DOHH2 (cell line): Measurements from ENCODE around the gene INHBC.
A peak's percentile ranks its signal among the peaks of the same experiment; 100 is the strongest.
"Not testable (repeated sequence)": the region's sequence is repeated elsewhere in the genome, so short reads cannot be mapped to it uniquely, and the experiment has no call there.

Experiments used
- H3F3A ChIP-seq: fragments of 200-600 bp; sonication (generic), shearing (Covaris generic); 2 replicates; pipeline ENCODE4 v1.6.0; 2016; ENCODE audit warnings: antibody characterized with exemption, mild to moderate bottlenecking; ENCODE audit not compliant: control insufficient read depth, insufficient read depth
- H3K27ac ChIP-seq: fragments of 200-600 bp; sonication (generic); 2 replicates; pipeline ENCODE4 v1.5.1; 2014; ENCODE audit warnings: low read depth, mild to moderate bottlenecking, low read length, moderate library complexity
- H3K27me3 ChIP-seq: fragments of 200-600 bp; sonication (generic); 2 replicates; pipeline ENCODE4 v1.6.1; 2014; ENCODE audit warnings: mild to moderate bottlenecking, low read length, mixed read lengths; ENCODE audit not compliant: control insufficient read depth
- H3K36me3 ChIP-seq: fragments of 200-600 bp; sonication (generic); 2 replicates; pipeline ENCODE4 v1.6.1; 2014; ENCODE audit warnings: mild to moderate bottlenecking, low read length, moderate library complexity, mixed read lengths; ENCODE audit not compliant: control insufficient read depth
- H3K4me1 ChIP-seq: fragments of 200-600 bp; sonication (generic); 2 replicates; pipeline ENCODE4 v1.6.1; 2014; ENCODE audit warnings: mild to moderate bottlenecking, low read length, mixed read lengths; ENCODE audit not compliant: control insufficient read depth
- H3K4me2 ChIP-seq: fragments of 200-600 bp; sonication (generic); 2 replicates; pipeline ENCODE4 v1.6.0; 2014; ENCODE audit warnings: mild to moderate bottlenecking, low read length, moderate library complexity
- H3K4me3 ChIP-seq: fragments of 200-600 bp; sonication (generic); 2 replicates; pipeline ENCODE4 v1.5.1; 2014; ENCODE audit warnings: mild to moderate bottlenecking, low read length, mixed read lengths
- H3K79me2 ChIP-seq: fragments of 200-600 bp; sonication (generic); 2 replicates; pipeline ENCODE4 v1.6.1; 2014; ENCODE audit warnings: mild to moderate bottlenecking, low read length, mixed read lengths; ENCODE audit not compliant: control insufficient read depth
- H3K9me2 ChIP-seq: fragments of 200-600 bp; sonication (generic); replicated peaks from 2 replicates; pipeline ENCODE4 v1.6.1; 2014; ENCODE audit warnings: mild to moderate bottlenecking, low read length, mixed read lengths; ENCODE audit not compliant: control insufficient read depth
- H3K9me3 ChIP-seq: fragments of 200-600 bp; sonication (generic); 2 replicates; pipeline ENCODE4 v1.6.1; 2014; ENCODE audit warnings: antibody characterized with exemption, low read length, mixed read lengths; ENCODE audit not compliant: control insufficient read depth, insufficient read depth
- H4K20me1 ChIP-seq: fragments of 200-600 bp; sonication (generic); 2 replicates; pipeline ENCODE4 v1.6.0; 2014; ENCODE audit warnings: low read depth, mild to moderate bottlenecking, antibody characterized with exemption, low read length, moderate library complexity; ENCODE audit not compliant: control insufficient read depth, insufficient read depth
- EZH2phosphoT487 ChIP-seq: fragments of 200-600 bp; sonication (generic); IDR thresholded peaks from 2 replicates; pipeline ENCODE4 v1.6.1; 2017; ENCODE audit warnings: borderline replicate concordance, mild to moderate bottlenecking, antibody characterized with exemption, low read length, moderate library complexity, mixed read lengths
- TF ChIP-seq, protein P1 (sequence below): fragments of 200-600 bp; sonication (generic); IDR thresholded peaks from one replicate; pipeline ENCODE4 v1.5.1; 2014; ENCODE audit warnings: antibody characterized with exemption, mild to moderate bottlenecking, low read depth, low read length; ENCODE audit not compliant: poor library complexity, severe bottlenecking

Gene INHBC

DNA sequence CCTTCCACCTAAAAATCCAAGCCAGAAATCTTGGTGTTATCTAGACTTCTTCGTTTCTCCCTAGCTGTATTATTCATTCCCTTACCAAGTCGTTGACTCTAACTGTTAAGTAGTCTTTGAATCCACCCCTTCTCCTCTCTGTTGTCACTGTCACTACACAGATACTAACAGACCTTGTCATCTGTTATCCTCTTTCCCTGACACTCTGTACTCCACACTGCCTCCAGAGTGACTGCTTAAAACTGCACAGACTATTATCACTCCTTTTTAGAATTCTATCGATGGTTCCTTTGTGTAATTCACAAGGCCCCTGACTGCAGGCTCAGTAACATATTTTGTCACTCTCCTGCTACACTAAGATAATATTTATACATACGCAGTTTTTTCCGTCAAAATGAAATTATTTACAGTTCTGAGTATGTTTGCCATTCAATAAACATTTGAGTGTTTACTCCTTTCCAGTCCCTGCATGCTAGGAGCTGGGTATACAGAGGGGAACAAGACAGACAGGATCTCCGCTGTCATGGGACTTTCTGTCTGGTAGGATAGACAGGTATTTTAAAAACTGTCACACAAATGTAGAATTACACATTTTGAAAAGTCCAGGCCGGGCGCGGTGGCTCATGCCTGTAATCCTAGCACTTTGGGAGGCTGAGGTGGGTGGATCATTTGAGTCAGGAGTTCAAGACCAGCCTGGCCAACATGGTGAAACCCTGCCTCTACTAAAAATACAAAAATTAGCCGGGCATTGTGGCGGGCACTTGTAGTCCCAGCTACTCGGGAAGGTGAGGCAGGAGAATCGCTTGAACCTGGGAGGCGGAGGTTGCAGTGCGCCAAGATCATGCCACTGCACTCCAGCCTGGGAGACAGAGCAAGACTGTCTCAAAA is 57.1 kb downstream of the INHBC start:
- Histone ChIP-seq H3K79me2 (peaks cover 40% of the 10 kb centered on the region), H3F3A (0 out of 2 replicates have a peak, but pooled peaks cover 2% of the 10 kb centered on the region), H3K27me3 (no peaks in the 10 kb centered on the region), H3K27ac (no peak overlapping the region), H3K9me3 (no peaks in the 10 kb centered on the region), H3K9me2 (no peaks in the 10 kb centered on the region), H3K36me3 (peaks cover 62% of the 10 kb centered on the region), H3K4me2 (no peak overlapping the region), H4K20me1 (no peaks in the 10 kb centered on the region), H3K4me3 (no peak overlapping the region), H3K4me1 (peaks cover 19% of the 10 kb centered on the region)
- TF ChIP-seq EZH2phosphoT487 = no peak
- TF ChIP-seq, protein P1, sequence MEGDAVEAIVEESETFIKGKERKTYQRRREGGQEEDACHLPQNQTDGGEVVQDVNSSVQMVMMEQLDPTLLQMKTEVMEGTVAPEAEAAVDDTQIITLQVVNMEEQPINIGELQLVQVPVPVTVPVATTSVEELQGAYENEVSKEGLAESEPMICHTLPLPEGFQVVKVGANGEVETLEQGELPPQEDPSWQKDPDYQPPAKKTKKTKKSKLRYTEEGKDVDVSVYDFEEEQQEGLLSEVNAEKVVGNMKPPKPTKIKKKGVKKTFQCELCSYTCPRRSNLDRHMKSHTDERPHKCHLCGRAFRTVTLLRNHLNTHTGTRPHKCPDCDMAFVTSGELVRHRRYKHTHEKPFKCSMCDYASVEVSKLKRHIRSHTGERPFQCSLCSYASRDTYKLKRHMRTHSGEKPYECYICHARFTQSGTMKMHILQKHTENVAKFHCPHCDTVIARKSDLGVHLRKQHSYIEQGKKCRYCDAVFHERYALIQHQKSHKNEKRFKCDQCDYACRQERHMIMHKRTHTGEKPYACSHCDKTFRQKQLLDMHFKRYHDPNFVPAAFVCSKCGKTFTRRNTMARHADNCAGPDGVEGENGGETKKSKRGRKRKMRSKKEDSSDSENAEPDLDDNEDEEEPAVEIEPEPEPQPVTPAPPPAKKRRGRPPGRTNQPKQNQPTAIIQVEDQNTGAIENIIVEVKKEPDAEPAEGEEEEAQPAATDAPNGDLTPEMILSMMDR = peak; percentile 39

DNA sequence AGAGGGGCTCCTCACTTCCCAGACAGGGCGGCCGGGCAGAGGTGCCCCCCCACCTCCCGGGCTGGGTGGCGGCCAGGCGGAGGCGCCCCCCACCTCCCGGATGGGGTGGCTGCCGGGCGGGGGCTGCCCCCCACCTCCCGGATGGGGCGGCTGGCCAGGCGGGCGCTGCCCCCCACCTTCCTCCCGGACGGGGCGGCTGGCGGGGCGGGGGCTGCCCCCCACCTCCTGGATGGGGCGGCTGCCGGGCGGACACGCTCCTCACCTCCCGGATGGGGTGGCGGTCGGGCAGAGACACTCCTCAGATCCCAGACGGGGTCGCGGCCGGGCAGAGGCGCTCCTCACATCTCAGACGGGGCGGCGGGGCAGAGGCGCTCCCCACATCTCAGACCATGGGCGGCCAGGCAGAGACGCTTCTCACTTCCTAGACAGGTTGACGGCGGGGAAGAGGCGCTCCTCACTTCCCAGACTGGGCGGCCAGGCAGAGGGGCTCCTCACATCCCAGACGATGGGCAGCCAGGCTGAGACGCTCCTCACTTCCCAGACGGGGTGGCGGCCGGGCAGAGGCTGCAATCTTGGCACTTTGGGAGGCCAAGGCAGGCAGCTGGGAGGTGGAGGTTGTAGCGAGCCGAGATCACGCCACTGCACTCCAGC is 60.6 kb downstream of the INHBC start:
- peaks cover 22% of the 10 kb centered on the region for H3K79me2 ChIP-seq
- H4K20me1 ChIP-seq, H3K9me3 ChIP-seq, H3K4me1 ChIP-seq, H3K4me3 ChIP-seq, H3K27me3 ChIP-seq, H3F3A ChIP-seq, H3K27ac ChIP-seq, H3K4me2 ChIP-seq, H3K9me2 ChIP-seq: not testable (repeated sequence)
- peaks cover 67% of the 10 kb centered on the region for H3K36me3 ChIP-seq

DNA sequence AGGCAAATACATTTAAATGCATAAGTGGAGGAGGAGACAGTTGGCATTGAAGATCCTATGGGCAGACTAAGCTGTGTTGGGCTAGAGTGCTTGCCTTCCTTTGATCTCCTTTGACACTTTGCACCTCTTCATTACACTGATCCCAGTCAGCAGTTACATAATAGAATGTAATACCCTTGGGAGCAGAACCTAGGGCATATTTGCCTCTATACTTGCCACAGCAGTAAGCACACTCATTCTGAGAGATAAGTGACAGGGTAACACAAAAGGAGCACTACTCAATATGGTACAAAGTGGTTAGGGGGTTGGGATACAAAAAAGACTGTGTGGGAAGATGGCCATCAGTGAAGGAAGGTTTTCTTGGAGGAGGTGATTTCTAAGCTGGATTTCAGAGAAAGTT is 62.2 kb downstream of the INHBC start:
- Histone ChIP-seq H3K27me3 (no peaks in the 10 kb centered on the region), H3K4me3 (no peak overlapping the region), H3K36me3 (peaks cover 68% of the 10 kb centered on the region), H3K9me3 (no peaks in the 10 kb centered on the region), H3K79me2 (peaks cover 9% of the 10 kb centered on the region; the same call in 1 of the 2 replicates), H4K20me1 (no peaks in the 10 kb centered on the region; the same call in 1 of the 2 replicates), H3K9me2 (no peaks in the 10 kb centered on the region), H3K27ac (no peak overlapping the region), H3F3A (0 out of 2 replicates have a peak, but pooled peaks cover 2% of the 10 kb centered on the region), H3K4me1 (no peaks in the 10 kb centered on the region), H3K4me2 (no peak overlapping the region)
- TF ChIP-seq EZH2phosphoT487 = no peak
- TF ChIP-seq, protein P1 = no peak
